Stimulated activated CD8-positive, alpha-beta memory T cell treated with anti-CD3 and anti-CD28 coated beads, Interleukin-15, amount 100 ng/mL, for 24 hours (primary cell): Measurements from ENCODE around the gene BRME1.

Experiments used
- DNase-seq: peaks from one replicate; pipeline ENCODE4 v3.0.0-alpha.2; 2020; ENCODE audit warnings: low read depth

Gene BRME1

GRCh38 chr19:13887018-13887436 is 18.9 kb downstream of the BRME1 start:
- DNase-seq = no peak

- no peak for DNase-seq
These were observed 20.0 kb downstream of the BRME1 start for GRCh38 chr19:13885826-13886365.

GRCh38 chr19:13884726-13885591 is 21.0 kb downstream of the BRME1 start:
- DNase-seq = no peak

GRCh38 chr19:13883516-13884064 is 22.3 kb downstream of the BRME1 start:
- no peak for DNase-seq

GRCh38 chr19:13882836-13883235 is 23.1 kb downstream of the BRME1 start:
- no peak for DNase-seq

GRCh38 chr19:13882419-13882795 is 23.5 kb downstream of the BRME1 start:
- no peak for DNase-seq

- DNase-seq = no peak
These were observed 24.1 kb downstream of the BRME1 start for GRCh38 chr19:13881692-13882418.

- DNase-seq = no peak
These were observed 24.6 kb downstream of the BRME1 start for GRCh38 chr19:13881251-13881691.

- DNase-seq = peak; percentile 94
These were observed 25.6 kb downstream of the BRME1 start for GRCh38 chr19:13880059-13881043.

- DNase-seq = no peak
These were observed 28.6 kb downstream of the BRME1 start for GRCh38 chr19:13877303-13877702.

- no peak for DNase-seq
These were observed 29.1 kb downstream of the BRME1 start, which contains the start of gene NANOS3 for GRCh38 chr19:13876834-13877233. Gene NANOS3 (plus strand): TSS chr19:13877134. CDS start chr19:13877249, 115 bp downstream.

GRCh38 chr19:13875824-13876223 is 30.1 kb downstream of the BRME1 start:
- no peak for DNase-seq

GRCh38 chr19:13873834-13874515 is 31.9 kb downstream of the BRME1 start:
- DNase-seq = no peak

GRCh38 chr19:13872695-13873389 is 33.1 kb downstream of the BRME1 start:
- no peak for DNase-seq

GRCh38 chr19:13872339-13872694 is 33.6 kb downstream of the BRME1 start:
- no peak for DNase-seq

- DNase-seq = no peak
These were observed 35.0 kb downstream of the BRME1 start for GRCh38 chr19:13870873-13871272.

GRCh38 chr19:13869281-13869680 is 36.6 kb downstream of the BRME1 start:
- no peak for DNase-seq

GRCh38 chr19:13868663-13869062 is 37.3 kb downstream of the BRME1 start:
- DNase-seq = no peak

GRCh38 chr19:13866463-13867046 is 39.4 kb downstream of the BRME1 start:
- DNase-seq = no peak
